Inflammatory macrophage treated with lipopolysaccharide for 4 hours (primary cell): Measurements from ENCODE around the gene ZNF277.
"Not testable (repeated sequence)": the region's sequence is repeated elsewhere in the genome, so short reads cannot be mapped to it uniquely, and the experiment has no call there.

ENCODE experiments used
- DNase-seq: peaks from one replicate; pipeline ENCODE4 v3.0.0-alpha.2; 2020

ZNF277 gene

DNA sequence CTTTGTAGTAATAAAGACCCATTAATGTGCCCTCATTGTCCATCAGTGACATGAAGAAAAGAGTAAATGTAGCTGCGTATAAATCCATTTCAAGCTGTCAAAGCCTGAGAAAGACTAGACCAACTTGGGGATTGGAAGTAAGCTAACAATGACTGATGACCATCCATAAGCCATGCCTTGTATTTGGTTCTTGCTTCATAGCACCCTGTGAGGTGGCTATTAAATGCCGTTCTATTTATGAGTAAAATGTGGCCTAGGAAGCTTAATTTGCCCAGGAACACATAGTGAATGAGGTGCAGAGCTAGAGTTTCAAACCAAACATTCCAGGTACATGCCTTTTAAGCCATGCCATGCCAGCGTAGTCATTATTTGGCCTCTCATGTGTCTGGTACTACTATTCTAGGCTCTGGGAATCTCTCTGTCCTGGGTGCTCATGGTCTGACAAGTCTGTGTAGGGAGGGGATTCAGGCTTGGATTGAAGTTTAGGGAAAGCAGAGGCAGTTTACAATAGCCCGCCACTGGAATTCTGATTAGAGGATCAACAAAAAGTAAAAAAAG lies 92.1 kb downstream of the ZNF277 start:
- no peak for DNase-seq

DNA sequence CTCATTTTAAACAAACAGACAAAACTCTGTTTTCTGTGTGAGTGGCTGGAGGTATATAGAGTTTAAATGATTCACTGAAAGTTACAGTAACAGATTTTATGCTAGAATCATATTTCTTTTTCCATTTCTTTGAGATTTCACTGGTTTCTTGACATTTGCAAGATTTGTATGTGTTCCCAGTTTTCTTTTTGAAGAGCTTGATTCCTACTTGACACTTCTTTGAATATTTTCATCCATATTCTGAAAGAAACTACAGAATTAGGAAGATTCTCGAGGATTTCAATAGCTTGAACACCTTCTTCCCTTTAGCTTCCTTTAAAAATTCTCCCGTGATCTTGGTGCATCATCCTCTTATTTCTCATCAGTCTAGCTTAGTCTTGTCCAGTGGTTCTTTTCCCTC lies 93.6 kb downstream of the ZNF277 start:
- no peak for DNase-seq

DNA sequence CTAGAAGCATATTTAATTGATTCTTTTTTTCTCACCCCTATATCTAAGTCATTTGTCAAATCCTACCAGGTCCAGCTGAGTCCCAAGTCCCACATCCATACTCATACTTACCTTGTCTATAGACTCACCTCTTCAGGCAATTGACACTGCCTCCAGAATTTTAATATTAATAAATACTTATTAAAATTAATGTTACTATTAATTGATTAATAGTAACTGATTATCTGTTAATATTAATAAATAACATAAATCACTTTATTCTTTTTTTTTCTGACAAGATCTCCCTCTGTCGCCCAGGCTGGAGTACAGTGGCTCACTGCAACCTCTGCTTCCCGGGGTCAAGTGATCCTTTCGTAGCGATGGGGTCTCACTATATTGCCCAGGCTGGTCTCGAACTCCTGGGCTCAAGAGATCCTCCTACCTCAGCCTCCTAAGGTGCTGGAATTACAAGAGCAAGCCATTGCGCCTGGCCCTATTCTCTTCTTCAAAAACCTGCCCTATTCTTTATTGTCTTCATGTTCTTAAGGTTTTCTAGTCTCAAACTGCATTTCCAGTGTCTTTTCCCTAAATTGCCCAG lies 94.4 kb downstream of the ZNF277 start:
- DNase-seq, result no peak

DNA sequence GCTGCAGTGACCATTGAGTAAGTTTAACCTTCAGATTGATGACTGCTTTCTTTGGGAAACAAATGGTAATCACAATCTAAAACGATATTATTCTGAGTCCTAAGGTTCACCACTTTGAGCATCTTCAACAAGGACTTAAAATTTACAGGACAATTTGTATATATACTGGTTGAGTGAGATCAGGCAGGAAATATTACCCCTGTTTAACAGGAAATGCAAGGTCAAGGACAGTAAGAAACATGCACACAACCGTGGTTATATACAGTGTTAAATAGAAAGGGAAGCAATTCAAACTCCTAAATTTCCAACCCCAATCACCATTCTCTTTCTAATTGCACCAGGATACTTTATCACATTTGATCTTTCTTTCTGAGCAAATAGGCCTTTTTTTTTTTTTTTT lies 96.1 kb downstream of the ZNF277 start:
- no peak for DNase-seq

DNA sequence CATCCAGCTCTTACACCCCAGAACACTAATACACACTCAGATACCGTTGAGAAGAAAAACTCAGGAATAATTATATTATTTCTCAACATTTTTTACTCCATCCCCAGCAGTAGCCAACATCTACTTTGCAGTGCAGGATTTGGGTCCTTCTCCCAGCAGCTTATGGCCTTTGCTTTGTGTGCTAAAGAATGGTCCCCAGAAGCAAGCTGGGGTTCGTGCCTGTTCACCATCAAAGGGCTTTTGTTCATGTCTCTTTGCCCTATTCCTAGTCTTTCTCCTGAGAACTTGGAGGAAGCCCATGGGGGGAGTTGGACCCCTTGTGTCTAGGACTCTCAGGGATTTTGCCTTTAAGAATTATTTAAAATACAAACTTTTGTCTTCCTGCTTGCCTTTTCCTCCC lies 100.4 kb downstream of the ZNF277 start:
- DNase-seq, result no peak

DNA sequence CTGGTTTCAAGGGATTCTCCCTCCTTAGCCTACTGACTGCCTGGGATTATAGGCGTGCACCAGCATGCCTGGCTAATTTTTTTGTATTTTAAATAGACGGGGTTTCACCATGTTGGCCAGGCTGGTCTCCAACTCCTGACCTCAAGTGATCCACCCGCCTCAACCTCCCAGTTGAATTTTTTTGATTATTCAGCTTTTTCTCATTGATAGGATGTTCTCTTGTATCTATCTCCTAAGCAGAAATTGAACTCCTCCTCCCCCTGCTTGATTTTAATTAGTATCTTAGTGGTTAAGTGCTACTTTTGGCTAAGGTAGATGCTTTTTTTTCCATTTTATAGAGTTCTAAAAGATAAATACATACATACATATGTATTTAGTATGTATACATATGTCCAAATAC lies 101.0 kb downstream of the ZNF277 start:
- DNase-seq, result no peak

DNA sequence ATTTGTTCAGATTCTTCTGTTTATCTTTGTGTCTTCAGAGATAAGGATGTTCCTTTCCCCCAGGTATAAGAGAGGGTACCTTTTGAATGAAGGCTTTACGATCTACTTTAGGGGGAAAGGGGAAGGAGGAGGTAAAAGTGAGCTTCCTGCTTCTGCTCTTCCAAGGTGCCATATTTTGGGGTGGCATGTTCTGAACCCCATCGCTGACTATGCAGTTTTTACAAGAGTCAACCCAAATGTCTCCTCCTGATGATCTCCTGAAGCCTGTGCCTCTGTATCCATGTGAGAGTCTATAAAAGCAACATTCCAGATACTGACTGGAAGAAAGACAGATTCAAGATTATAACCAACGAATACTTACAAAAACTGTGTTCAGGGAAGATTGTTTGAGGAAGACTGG lies 102.5 kb downstream of the ZNF277 start:
- no peak for DNase-seq

DNA sequence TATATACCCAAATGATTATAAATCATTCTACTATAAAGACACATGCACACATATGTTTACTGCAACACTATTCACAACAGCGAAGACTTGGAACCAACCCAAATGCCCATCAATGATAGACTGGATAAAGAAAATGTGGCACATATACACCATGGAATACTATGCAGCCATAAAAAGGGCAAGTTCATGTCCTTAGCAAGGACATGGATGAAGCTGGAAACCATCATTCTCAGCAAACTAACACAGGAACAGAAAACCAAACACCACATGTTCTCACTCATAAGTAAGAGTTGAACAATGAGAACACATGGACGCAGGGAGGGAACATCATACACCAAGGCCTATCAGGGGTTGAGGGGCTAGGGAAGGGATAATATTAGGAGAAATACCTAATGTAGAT lies 110.3 kb downstream of the ZNF277 start:
- DNase-seq, result not testable (repeated sequence)

DNA sequence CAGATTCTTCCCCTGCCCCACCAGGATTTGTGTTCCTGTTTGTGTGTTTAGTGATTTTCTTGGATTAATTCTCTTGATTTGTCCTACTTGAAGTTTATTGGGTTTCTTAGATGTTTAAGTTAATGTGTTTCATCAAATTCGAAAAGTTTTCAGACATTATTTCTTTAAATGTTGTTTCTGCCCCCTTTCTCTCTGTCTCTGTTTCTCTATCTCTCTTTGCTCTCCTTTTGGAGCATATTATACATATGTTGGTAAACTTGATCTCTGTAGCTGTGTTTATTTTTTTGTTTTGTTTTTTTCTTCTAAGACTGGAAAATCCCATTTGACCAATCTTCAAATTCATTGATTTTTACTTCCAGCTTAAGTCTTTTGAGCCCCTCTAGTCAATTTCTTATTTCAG lies 115.6 kb downstream of the ZNF277 start:
- DNase-seq, result no peak

DNA sequence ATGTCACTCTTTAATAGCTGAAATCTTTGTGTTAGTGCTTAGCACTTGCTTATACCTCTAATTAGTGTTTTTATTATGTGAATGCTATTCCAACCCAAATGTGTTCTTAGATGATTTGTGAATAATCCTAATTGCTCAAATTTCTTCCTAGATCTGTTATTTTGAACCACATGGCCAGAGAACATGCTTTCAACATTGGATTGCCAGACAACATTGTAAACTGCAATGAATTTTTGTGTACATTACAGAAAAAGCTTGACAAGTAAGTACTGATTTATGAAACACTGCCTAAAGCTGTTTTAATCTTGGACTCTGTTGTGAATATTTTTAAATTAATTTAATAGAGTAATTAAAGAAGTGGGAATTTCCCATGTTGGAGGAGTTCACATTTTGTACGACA lies 121.1 kb downstream of the ZNF277 start:
- DNase-seq, result no peak

DNA sequence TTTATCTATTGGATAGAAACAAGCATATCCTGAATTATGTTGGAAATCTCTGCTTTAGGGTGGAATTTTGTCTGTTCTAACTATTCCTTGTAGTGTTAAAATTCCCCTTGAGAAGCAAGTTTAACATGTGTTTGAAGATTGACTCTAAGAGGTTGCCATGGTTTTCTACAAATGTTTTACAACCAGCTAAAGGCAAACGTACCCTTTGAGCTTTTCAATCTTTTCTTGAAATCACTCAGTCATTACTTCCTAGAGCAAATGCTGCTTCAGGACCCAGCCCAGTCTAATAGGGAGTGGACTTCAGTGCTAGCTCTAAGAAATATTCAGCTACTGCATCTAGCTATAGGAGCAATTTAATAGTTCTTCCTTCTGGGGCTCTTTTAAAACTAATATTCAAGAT lies 125.0 kb downstream of the ZNF277 start:
- no peak for DNase-seq

DNA sequence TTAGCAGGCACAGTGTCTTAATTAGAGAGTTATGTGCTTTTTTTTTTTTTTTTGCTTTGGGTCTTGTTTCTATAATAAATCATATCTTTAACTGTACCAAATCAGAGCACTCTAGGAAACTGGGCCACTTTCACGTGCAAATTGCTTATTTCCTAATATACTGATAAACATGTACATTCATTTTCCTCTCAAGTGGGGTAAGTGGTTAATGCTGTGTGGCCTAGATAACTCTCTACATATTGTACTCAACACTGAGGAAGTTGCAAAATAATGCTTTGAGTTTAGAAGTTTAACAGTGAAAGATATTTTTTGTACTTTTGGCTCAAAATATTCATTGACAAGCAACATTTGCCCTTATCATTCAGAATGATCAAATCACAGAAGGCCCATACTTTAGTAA lies 127.9 kb downstream of the ZNF277 start:
- DNase-seq, result no peak

DNA sequence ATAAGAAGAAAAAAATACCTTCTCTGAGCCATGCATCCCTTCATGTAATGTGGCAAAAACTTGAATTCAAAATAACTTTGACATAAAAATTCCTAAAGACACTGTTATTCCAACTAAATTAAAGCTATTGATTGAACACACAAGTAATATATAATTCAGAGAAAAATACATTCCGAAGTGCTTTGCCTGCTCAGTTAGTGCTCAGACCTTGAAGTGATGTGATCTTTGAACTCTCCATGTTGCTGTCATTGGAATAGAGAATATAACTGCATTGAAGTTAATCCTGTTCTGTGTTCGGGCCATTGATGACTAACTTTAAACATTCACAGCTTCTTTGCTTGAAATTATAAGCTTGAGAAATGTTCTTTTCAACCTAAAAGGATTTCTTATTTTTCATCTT lies 129.8 kb downstream of the ZNF277 start:
- DNase-seq, result no peak

DNA sequence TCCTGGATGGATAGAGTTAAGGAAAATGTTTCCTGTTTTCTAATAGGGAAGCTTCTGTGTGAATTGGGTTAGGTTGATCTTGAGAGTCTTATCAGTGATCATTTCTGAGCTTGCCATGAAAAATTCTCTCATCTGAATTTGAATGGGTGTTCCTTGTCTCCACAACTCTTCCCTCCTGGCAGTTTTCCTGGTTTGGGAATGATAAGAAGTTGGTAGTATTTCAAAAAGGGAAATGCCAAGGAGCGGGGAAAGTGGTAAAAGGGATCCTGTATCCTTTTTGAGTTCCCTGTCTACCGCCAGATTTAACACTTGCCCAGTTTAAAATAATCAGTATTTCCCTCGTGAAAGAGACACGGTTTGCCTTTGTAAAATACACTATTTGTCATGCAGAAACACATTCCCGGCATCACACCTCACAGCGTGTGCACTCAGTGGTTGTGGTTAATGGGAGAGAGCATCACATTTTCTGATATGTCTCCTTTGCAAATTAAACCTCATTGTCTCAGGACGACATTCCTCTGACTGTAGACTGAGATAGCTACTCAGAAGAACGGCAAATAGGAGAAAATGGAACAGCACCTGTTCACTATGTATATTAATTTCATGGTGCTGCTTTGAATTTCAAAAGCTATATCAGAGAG lies 130.6 kb downstream of the ZNF277 start:
- DNase-seq, result no peak

DNA sequence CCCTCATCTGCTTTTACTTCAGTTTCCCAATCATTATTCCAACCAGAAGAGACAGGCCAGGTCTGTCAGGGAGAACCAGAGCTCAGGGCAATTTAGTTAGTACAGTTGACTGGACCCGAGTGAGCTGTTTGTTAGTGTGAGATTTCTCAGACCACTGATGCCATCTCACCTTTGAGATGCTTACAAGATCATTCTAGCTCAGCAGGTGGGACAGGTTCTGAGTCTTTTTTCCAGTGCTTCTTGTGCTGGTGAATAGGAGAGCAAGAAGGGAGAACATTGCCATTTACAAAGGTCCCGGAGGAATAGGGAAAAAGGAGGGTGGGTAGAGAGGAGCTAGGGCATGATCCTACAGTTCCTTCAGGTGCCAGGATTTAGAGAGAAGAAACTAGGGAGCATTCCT lies 131.4 kb downstream of the ZNF277 start:
- DNase-seq, result no peak

DNA sequence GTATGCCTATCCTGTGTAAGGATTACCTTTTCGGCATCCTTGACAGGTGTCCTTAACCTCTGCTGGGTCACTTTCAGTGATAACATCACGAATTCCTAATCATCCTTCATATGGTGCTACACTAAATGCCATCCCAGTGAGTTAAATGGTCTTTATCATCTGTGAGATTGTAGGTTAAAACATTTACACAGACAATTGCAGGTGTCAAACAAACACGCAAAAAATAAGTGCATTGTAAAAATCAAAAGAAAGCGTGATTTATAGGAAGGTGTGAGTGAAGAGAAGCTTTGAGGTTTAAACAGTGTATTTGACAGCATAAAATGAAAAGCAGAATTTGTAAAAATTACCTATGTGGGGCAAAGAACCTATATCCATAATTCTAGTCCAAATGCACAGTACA lies 132.3 kb downstream of the ZNF277 start:
- DNase-seq, result no peak

DNA sequence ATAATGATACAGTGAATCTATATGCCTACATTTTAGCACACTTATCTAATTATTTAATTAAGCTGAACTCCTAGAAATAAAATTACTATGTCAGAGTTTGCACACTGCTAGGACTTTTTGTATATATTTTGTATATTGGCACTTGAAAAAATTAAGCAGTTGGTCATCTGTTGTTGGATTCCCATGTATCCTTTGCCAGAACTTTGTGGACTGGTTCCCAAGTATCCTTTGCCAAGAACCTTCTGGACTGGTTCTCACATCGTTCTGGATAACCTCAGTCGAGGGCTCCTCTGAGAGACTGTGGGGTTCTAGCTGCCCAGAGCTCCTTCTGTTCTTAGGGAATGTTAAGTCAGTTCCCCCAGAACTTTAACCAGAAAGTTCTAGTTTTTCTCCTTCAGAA lies 135.0 kb downstream of the ZNF277 start:
- DNase-seq, result no peak

DNA sequence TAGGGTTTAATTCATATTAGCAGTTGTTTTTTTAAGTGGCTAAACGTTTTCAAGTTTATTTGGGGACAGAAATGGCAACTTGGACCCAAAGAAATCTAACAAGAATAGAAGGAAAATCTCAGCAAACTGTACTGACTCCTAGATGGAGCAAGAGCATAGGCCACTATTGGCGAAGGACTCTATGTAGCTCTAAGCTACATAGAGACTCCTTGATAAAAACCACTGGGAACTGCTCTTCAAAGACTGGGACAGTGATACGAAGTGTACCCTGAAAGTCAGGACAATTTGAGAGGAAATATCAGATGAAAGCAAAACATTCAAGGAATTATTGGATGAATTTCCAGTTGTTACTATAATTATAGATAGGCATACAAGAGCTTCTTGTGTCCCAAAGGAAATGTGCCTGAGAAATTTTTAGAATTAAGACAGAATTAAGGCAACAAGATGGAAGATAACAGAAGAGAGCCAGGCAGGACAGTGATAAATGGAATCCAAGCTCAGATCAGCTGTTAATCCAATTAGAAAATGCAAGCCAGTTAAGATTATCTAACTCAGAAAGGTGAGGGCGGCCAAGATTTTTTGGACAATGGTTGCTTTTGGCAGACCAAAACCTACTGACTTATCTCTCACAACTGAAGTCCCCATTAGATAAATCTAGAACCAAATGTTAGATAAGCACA lies 140.0 kb downstream of the ZNF277 start:
- DNase-seq, result no peak

DNA sequence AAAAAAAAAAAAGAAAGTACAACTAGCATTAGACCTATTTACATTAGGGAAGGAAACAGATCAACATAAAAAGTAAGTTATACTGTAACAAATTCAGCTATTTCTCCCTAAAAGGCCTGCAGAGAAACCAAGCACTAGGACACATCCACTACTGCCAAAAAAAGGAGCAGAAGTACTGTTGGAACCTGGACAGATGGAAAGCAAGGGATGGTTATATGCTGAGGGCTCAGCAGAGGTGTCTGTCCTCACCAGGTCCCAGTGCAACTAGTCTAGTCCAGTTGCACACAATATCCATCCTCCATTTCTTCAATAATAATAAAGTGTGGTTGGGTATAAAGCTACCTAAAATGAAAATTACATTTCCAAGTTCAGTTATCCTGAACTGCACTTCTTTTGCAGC lies 140.6 kb downstream of the ZNF277 start:
- no peak for DNase-seq

DNA sequence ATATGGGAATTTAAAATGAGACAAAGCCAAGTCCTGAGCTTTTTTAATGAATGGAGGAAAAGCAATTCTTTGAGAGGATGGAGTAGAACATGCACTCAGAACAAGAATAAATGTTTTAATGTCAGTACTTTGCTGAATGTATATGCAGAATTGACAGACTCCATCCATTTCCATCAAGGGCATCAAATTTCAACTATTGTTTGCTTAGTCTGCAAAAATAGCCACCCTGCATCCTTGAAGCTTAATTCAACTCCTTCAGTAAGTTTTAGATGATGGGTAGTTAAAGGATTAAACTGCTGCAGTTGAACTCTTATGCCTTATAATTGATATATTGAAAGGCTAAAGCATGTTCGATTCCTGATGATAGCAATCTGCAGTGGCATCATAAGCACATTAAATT lies 144.1 kb downstream of the ZNF277 start:
- no peak for DNase-seq

DNA sequence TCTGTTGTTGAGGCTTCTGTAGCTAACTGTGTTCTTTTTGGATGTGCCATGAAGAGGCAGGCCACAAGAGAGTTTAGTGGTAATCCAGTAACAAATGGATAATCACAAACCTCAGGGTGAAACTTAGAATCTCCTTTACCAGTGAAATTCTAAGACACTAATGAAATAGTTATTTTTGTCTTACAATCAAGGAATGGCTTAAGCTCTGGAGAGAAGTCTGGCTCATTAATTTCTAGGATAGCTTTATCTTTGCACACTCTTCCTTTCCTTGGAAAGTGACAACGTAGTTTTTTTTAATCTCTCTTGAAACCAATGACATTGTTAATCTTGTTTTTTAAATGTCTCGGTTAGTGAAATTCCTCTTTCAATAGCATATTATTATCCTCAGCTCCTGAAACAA lies 150.1 kb downstream of the ZNF277 start:
- DNase-seq, result no peak

DNA sequence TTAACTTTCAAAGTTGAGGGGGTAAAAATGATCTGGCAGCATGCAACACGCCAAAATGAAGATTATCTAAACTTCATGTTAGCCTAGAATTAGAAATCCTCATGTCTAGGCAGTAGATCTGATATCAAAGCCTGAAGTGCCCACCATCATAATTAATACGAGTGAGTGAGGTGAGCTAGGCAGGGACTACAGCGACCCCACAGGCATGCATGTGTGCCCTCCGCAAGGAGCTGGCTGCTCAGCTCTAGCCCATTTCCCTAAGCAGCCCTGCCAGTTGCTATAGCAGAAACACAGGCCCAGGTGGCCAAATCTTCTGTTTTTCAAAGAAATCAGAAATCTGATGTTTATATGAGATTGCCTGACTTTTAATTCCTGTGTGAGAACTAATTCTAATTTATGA lies 150.6 kb downstream of the ZNF277 start:
- DNase-seq, result no peak

DNA sequence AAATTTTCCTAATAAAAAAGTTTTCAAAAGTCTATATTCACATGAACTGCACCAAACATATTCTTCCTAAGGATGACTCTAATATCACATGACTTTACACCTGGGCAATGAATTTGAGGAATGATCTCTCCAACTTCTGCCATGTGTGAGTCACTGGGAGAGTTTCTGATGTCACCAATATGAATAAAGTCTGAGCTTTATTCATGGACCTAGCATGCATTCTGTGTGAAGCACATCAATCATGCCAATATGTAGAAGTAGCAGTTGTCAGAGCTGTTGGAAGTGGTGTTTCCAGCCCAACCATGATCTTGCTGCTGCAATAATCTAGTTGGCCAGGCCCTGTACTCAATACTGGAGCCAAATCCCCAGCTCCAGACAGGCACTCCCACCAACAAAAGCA lies 152.0 kb downstream of the ZNF277 start:
- DNase-seq, result no peak

DNA sequence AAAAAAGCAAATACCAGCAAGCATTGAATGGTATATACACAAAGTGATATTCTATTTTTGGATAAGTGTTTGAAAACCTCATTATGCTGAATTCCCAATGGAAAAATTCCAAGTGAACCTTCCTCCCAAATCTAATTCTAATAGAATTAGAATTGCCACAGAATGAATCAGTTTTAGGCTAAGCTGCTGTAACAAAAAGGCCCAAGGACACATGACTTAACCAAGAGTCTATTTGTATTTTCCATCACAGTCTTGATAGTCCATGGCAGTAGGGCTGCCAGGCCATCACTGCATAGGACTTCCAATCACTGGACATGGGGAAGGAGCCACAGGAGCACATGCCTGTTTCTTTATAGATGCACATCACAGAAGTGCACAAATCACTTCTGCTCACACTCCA lies 152.6 kb downstream of the ZNF277 start:
- DNase-seq, result no peak

DNA sequence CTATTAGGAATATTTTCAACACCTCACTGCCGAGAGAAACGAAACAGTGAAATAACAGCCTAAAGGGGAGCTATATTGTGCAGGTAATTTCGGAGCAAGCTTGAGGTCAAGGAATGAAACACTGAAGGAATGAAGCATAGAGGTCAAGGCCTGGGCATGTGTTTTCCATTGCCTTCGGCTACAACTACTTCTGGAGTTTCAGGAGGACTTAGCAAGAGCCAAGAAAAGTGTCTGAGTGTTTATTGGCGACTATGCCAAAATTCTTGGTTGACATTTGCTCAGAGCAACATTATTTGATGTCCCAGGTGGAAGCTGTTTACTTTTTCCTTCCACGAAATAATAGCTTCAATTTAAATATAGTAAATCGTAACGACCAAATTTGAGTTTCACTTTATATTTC lies 154.2 kb downstream of the ZNF277 start:
- DNase-seq, result no peak
